HL-60 (cell line): Measurements from ENCODE around the gene TRUB1.

ENCODE experiments used
- DNase-seq, 2 experiments: peaks; one replicate each; pipeline ENCODE4 v3.0.0-alpha.2; 2010 to 2020; ENCODE audit warnings: low read depth in 1 of 2, low spot score in 1 of 2
- H3K27ac ChIP-seq: fragments of 250-450 bp; sonication (Bioruptor Pico); replicated peaks from 2 replicates; pipeline ENCODE4 v1.5.1; 2020; ENCODE audit warnings: mild to moderate bottlenecking, moderate library complexity
- H3K27me3 ChIP-seq: fragments of 250-450 bp; sonication (Bioruptor Pico); 2 replicates; pipeline ENCODE4 v1.5.1; 2021; ENCODE audit warnings: mild to moderate bottlenecking, moderate library complexity; ENCODE audit not compliant: insufficient read depth, poor library complexity, severe bottlenecking
- H3K4me3 ChIP-seq: replicated peaks from 2 replicates; pipeline ENCODE4 v1.5.1; 2011; ENCODE audit warnings: mild to moderate bottlenecking, control low read depth, low read length; ENCODE audit not compliant: insufficient read depth
- CTCF ChIP-seq: IDR thresholded peaks from one replicate; pipeline ENCODE4 v1.5.1; 2011; ENCODE audit warnings: low read length, control low read depth, inconsistent platforms; ENCODE audit not compliant: insufficient read depth
- GABPA ChIP-seq: IDR thresholded peaks from 2 replicates; pipeline ENCODE4 v1.6.1; 2012; ENCODE audit warnings: low read depth
- POLR2AphosphoS5 ChIP-seq: IDR thresholded peaks from 2 replicates; pipeline ENCODE4 v1.6.1; 2012; ENCODE audit warnings: low read depth
- REST ChIP-seq: IDR thresholded peaks from 2 replicates; pipeline ENCODE4 v1.6.1; 2012; ENCODE audit warnings: low read depth; ENCODE audit not compliant: insufficient replicate concordance
- SPI1 ChIP-seq: IDR thresholded peaks from 2 replicates; pipeline ENCODE4 v1.6.1; 2012; ENCODE audit warnings: low read depth, mild to moderate bottlenecking, borderline replicate concordance

The TRUB1 gene

GRCh38 chr10:114974625-114975024 is 36.6 kb downstream of the TRUB1 start:
- no peak overlapping the region for H3K27ac ChIP-seq
- H3K4me3 ChIP-seq, result no peak overlapping the region
- no peak for DNase-seq
- H3K27me3 ChIP-seq, result no peaks in the 10 kb centered on the region
- TF ChIP-seq SPI1 (no peak), GABPA (no peak), REST (no peak), CTCF (no peak), POLR2AphosphoS5 (no peak)

- Histone ChIP-seq H3K27me3 (no peaks in the 10 kb centered on the region), H3K4me3 (no peak overlapping the region), H3K27ac (no peak overlapping the region)
- DNase-seq, result no peak
- no peak for TF ChIP-seq REST
- TF ChIP-seq CTCF, result no peak
- no peak for TF ChIP-seq SPI1
- no peak for TF ChIP-seq POLR2AphosphoS5
- TF ChIP-seq GABPA, result no peak
Observed at GRCh38 chr10:114975091-114975490, 37.1 kb downstream of the TRUB1 start.

- no peak for DNase-seq
- Histone ChIP-seq H3K4me3 (no peak overlapping the region), H3K27ac (no peak overlapping the region), H3K27me3 (no peaks in the 10 kb centered on the region)
- no peak for TF ChIP-seq SPI1
Observed at GRCh38 chr10:114982989-114983388, 45.0 kb downstream of the TRUB1 start.

GRCh38 chr10:114987995-114988394 is 50.0 kb downstream of the TRUB1 start:
- no peak for DNase-seq
- Histone ChIP-seq H3K4me3 (no peak overlapping the region), H3K27me3 (no peaks in the 10 kb centered on the region), H3K27ac (no peak overlapping the region)
- TF ChIP-seq POLR2AphosphoS5, result no peak

- Histone ChIP-seq H3K27me3 (no peaks in the 10 kb centered on the region), H3K27ac (no peak overlapping the region), H3K4me3 (no peak overlapping the region)
- no peak for TF ChIP-seq REST
- no peak for TF ChIP-seq SPI1
- TF ChIP-seq CTCF, result no peak
- no peak for TF ChIP-seq GABPA
- no peak for TF ChIP-seq POLR2AphosphoS5
- DNase-seq, result no peak
Observed at GRCh38 chr10:114990586-114990985, 52.6 kb downstream of the TRUB1 start.
